22Rv1 (cell line): ENCODE results near the gene RUNX2.

Experiments
- ZFX ChIP-seq: fragments of 450-650 bp; IDR thresholded peaks from 2 replicates; pipeline ENCODE4 v1.6.1; 2017; ENCODE audit warnings: antibody characterized with exemption, borderline replicate concordance
- TF ChIP-seq, protein P1 (sequence below): fragments of 450-650 bp; IDR thresholded peaks from 2 replicates; pipeline ENCODE4 v1.5.1; 2017; ENCODE audit warnings: mild to moderate bottlenecking

DNA sequence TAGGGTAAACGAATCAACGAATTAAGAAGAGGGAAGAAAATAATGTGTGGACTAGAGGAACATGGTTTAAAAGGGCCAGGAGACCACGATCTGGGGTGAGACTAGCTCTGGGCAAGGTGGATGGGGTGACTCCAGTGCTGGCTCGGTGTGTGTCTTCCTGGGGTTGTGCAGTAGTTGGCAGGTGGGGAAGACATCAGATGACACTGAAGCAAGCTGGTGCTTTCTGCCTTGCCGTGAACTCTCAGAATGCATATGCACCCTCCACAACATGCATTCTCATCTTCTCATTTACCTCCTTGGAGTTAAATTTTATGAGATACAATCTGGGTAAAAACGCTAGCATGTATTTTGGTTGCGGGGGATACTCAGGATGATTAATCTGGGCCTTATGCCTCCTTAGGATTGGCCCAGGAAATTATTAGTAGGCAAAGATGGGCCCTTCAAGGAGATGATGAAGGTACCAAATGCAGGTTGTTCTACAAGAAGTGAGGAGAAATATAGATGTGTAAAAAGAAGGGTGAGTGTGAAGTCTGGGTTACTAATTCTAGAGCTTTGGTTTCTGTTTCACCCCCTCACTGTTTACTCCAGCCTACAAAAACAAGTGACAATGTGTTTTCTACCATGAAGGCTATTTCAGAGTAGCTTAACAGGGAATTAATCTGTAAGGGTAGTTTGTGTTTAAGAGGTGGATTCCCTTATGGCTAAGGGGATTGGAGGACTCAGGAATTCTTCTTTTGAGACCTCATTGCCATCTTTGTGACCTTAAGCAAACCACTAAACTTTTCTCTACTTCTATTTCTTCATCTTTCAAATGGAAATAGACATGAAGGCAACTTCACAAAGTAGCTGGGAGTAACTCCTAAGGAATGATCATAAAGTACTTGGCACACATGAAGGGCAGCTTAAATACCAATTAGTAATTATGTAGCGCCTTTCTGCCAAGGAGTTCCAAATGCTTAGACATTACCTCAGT is 120.6 kb downstream of the RUNX2 start:
- TF ChIP-seq, protein P1, sequence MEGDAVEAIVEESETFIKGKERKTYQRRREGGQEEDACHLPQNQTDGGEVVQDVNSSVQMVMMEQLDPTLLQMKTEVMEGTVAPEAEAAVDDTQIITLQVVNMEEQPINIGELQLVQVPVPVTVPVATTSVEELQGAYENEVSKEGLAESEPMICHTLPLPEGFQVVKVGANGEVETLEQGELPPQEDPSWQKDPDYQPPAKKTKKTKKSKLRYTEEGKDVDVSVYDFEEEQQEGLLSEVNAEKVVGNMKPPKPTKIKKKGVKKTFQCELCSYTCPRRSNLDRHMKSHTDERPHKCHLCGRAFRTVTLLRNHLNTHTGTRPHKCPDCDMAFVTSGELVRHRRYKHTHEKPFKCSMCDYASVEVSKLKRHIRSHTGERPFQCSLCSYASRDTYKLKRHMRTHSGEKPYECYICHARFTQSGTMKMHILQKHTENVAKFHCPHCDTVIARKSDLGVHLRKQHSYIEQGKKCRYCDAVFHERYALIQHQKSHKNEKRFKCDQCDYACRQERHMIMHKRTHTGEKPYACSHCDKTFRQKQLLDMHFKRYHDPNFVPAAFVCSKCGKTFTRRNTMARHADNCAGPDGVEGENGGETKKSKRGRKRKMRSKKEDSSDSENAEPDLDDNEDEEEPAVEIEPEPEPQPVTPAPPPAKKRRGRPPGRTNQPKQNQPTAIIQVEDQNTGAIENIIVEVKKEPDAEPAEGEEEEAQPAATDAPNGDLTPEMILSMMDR: no peak
- no peak for TF ChIP-seq ZFX
